Stomach (tissue), 4 donors: Measurements from ENCODE around the gene CACNG4.

Source experiments
- CTCF ChIP-seq, 7 experiments: fragments of 450-650 bp in 4 of 7; fragments of 200-600 bp in 3 of 7; sonication (generic) in 3 of 7; IDR thresholded peaks; one replicate each; pipeline ENCODE4 v1.5.1; 2016 to 2019; ENCODE audit warnings: antibody characterized with exemption in 7 of 7, control low read depth in 2 of 7, mild to moderate bottlenecking in 1 of 7
- POLR2A ChIP-seq, 4 donors: fragments of 450-650 bp; IDR thresholded peaks; one replicate each; pipeline ENCODE4 v1.6.1; 2016; ENCODE audit warnings: antibody characterized with exemption in 4 of 4, control low read depth in 2 of 4, mild to moderate bottlenecking in 1 of 4, moderate library complexity in 1 of 4
- POLR2AphosphoS5 ChIP-seq, 3 donors: sonication (generic); formaldehyde crosslinking; IDR thresholded peaks; one replicate each; pipeline ENCODE4 v1.6.1; 2016; ENCODE audit warnings: antibody characterized with exemption in 3 of 3

GRCh38 chr17:66920435-66920834, 44.1 kb upstream of the CACNG4 start:
- TF ChIP-seq POLR2AphosphoS5 (IDR thresholded peaks at IDR 0.05), result no peak
- no peak for TF ChIP-seq POLR2A (IDR thresholded peaks at IDR 0.05)
- no peak for TF ChIP-seq CTCF (IDR thresholded peaks at IDR 0.05)
